ENCODE measurements around the gene CAPN8. TPM values are rescaled to one million over a fixed set of nuclear protein-coding genes. Genes with fewer than 3 reads are reported as not detected.

Gene CAPN8
- total RNA-seq, 1 donor from 2014 or later = not detected

- intact Hi-C loops (cut with DNase I) = loop anchor here (10.0 kb wide), 1 partner anchor 410 kb away; the partner anchor contains the start of gene FBXO28
- DNase-seq (ENCODE audit: low spot score) = no peak
Measured at GRCh38 chr1:223704921-223705878, 39.7 kb upstream of the CAPN8 start.

GRCh38 chr1:223703668-223704013, 38.1 kb upstream of the CAPN8 start:
- intact Hi-C loops (cut with DNase I) = loop anchor here (10.0 kb wide), 1 partner anchor 411 kb away; the partner anchor contains the start of gene FBXO28
- DNase-seq (ENCODE audit: low spot score) = no peak

GRCh38 chr1:223702735-223703667, 37.5 kb upstream of the CAPN8 start:
- intact Hi-C loops (cut with DNase I) = loop anchor here (10.0 kb wide), 1 partner anchor 412 kb away; the partner anchor contains the start of gene FBXO28
- no peak for DNase-seq (ENCODE audit: low spot score)

GRCh38 chr1:223700942-223701637, 35.6 kb upstream of the CAPN8 start:
- intact Hi-C loops (cut with DNase I) = loop anchor here (10.0 kb wide), 1 partner anchor 414 kb away; the partner anchor contains the start of gene FBXO28
- DNase-seq (ENCODE audit: low spot score) = no peak

- no peak for DNase-seq (ENCODE audit: low spot score)
- intact Hi-C loops (cut with DNase I) = loop anchor here (10.0 kb wide), 1 partner anchor 414 kb away; the partner anchor contains the start of gene FBXO28
Measured at GRCh38 chr1:223700388-223700918, 35.0 kb upstream of the CAPN8 start.

- intact Hi-C loops (cut with DNase I) = loop anchor here (5.0 kb wide), 1 partner anchor 356 kb away; no protein-coding TSS in a partner anchor
- no peak for DNase-seq (ENCODE audit: low spot score)
Measured at GRCh38 chr1:223695941-223696340, 30.4 kb upstream of the CAPN8 start.

GRCh38 chr1:223695014-223695548, 29.6 kb upstream of the CAPN8 start:
- intact Hi-C loops (cut with DNase I) = loop anchor here (5.0 kb wide), 1 partner anchor 357 kb away; no protein-coding TSS in a partner anchor
- peak; percentile 61 for DNase-seq (ENCODE audit: low spot score)

- DNase-seq (ENCODE audit: low spot score) = no peak
- intact Hi-C loops (cut with DNase I) = no loop called here
Measured at GRCh38 chr1:223691121-223691520, 25.6 kb upstream of the CAPN8 start.

GRCh38 chr1:223684488-223684792, 18.9 kb upstream of the CAPN8 start:
- intact Hi-C loops (cut with DNase I) = loop anchor here (5.0 kb wide), 2 partner anchors 552 to 947 kb away; partner anchors contain the start of gene FAM177B

GRCh38 chr1:223683586-223684487, 18.3 kb upstream of the CAPN8 start:
- no peak for DNase-seq (ENCODE audit: low spot score)
- intact Hi-C loops (cut with DNase I) = loop anchor here (5.0 kb wide), 2 partner anchors 552 to 947 kb away; partner anchors contain the start of gene FAM177B

More at GRCh38 chr1:223684488-223684792, 18.9 kb upstream of the CAPN8 start:
- DNase-seq (ENCODE audit: low spot score) = no peak

GRCh38 chr1:223682502-223682901, 17.0 kb upstream of the CAPN8 start:
- intact Hi-C loops (cut with DNase I) = loop anchor here (5.0 kb wide), 2 partner anchors 550 to 945 kb away; partner anchors contain the start of gene FAM177B
- DNase-seq (ENCODE audit: low spot score) = no peak

GRCh38 chr1:223680188-223680587, 14.7 kb upstream of the CAPN8 start:
- intact Hi-C loops (cut with DNase I) = loop anchor here (5.0 kb wide), 2 partner anchors 548 to 943 kb away; partner anchors contain the start of gene FAM177B
- DNase-seq (ENCODE audit: low spot score) = no peak

GRCh38 chr1:223678841-223679240, 13.3 kb upstream of the CAPN8 start:
- intact Hi-C loops (cut with DNase I) = no loop called here
- no peak for DNase-seq (ENCODE audit: low spot score)

GRCh38 chr1:223674119-223674890, 8.8 kb upstream of the CAPN8 start:
- DNase-seq (ENCODE audit: low spot score) = no peak
- intact Hi-C loops (cut with DNase I) = no loop called here

- no peak for DNase-seq (ENCODE audit: low spot score)
- intact Hi-C loops (cut with DNase I) = no loop called here
Measured at GRCh38 chr1:223670458-223671159, 5.1 kb upstream of the CAPN8 start.
